Myocyte (in vitro differentiated cells): ENCODE measurements around the gene ZNF608. TPM values are rescaled to one million over a fixed set of nuclear protein-coding genes. Genes with fewer than 3 reads are reported as not detected.

Experiments
- DNase-seq: peaks from one replicate; pipeline ENCODE4 v3.0.0-alpha.2; 2012; ENCODE audit warnings: low read depth
- total RNA-seq: library from RNA; depleted of rRNA; stranded (reverse); fragments of >200 nt; gene quantifications from 2 replicates; pipeline ENCODE4 v1.2.3, GENCODE V29; 2014

Gene ZNF608
- total RNA-seq, 1 donor from 2014 or later, result 41.1 TPM

DNA sequence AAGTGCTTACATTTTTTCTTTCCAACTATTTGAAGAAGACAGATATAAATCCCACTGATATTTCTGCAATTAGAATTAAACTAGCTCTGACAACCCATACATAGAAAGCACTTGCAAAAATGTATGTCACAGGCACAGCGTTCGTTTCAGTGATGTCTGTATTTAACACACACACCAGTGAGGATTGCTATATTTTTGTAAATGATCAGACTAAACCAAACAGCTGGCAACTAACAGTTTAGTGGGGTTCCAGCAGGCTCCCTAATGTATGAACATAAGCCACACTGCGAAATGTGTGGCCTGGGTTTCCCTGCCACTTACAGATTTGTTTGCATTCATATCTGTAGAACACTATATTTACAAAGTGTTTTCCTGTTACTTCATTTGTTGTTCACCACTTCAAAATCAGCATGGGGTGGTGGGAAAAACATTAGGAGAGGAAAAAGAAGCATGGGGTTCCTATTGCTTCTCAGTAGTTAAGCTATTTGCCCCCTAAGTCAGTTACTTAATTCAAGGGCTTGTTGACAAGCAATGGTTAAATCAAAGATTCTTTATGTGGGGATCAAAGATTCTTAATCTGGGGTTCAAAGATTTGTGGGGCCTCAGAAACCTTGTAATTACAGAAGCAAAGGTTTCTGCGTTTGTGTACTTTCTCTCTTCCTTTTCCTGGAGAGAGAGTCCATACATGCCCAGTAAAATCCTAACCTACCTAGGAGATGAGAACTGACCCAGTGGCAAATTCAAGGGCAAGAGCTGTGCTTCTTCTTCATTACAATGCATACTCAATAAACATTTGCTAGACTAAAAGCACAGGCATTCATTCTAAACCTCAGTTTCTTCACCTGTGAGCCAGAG lies 27.1 kb downstream of the ZNF608 start:
- DNase-seq, result no peak

DNA sequence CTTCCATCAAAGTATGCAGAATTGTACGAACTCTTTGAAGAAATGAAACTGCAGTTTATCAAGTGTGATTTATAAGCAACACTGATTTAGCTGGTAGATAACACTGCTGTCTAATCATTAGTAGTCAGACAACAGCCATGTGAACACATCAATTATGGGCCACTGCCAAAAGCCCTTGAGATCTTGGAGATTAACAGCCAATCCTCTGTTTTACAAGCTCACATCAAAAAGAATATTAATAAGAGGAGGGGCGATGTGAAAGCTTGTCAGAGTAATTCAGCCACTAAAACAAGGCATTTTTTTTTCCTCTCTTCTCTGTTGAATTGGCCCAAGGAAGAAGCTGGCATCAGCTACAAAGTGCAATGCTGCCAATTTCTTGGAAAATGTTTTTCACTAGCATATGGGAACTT lies 28.1 kb downstream of the ZNF608 start:
- no peak for DNase-seq

DNA sequence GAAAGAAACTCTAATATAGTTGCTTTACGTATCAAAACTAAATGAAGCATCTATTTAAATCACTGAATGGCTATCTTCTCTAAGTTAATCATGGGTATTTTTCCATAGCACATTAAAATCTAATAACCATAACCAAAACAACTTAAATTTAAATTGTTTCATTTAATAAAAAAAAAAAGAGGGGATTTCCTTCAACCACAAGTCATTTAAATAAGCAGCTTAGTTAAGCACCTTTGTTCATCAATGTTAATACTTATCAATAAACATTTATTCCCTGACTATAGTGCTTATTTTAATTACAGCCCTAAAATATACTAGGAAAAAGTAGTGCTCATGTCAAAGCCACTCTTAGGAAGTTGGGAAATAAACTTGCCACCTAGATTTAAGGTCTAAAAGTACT lies 30.3 kb downstream of the ZNF608 start:
- DNase-seq, result no peak

DNA sequence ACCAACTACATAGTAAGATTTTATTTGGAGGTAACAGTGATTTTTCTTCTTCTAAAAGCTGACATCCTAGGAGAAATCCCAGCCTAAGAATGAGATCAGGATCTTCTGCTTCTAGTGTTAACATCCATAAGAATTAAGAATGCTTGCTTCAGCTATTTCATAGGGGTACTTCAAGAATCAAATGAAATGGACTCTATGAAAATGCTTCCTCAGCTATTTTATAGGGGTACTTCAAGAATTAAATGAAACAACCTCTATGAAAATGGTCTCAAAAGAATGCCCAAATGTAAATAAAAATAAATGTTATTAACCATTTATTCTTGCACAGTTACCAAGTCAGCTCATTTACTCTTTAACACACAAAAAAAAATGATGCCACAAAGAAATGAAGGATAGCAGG lies 31.5 kb downstream of the ZNF608 start:
- DNase-seq, result no peak

DNA sequence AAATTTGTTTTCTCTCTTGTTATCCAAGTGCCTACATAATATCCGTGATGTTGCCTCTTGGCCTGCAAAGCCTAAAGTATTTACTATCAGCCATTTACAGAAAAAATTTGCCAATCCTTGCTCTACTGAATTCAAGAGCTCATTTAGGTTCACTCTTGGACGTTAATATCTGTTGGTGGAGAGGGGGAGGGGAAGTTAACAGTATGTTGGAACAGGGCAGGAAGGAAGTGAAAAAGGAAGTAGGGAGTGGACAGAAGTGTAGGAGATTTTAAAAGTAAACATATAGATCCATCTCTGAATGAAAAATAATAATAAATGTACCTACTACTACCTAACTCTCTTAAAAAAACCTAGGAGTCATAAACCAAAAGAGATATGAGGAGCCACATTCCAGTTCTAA lies 32.8 kb downstream of the ZNF608 start:
- no peak for DNase-seq

DNA sequence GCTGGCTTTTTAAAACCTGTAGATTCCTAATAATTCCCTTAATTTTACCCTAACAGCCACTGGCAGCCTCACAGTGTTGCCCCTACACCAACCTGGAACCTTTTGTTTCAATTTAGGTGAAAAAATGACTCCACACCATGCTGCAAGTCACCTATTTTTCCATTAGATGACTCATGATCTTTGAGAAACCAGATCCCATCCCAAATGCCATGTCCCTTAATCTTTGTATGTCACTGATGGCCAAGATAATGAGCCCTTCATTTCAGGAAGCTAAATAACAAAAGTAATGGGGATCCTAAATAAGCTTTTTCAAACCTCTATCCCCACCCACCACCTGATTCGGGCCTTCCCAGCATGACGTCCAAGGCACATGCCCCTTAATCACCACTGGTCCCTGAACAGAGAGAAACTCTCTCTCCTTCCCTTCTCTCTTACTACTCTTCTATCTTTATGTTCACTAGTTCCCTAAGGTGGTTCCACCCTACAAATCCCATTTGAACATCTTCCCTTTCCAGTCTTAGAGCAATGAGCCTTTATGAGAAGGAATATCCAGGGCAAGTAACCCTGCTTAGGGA lies 33.6 kb downstream of the ZNF608 start:
- DNase-seq, result no peak

DNA sequence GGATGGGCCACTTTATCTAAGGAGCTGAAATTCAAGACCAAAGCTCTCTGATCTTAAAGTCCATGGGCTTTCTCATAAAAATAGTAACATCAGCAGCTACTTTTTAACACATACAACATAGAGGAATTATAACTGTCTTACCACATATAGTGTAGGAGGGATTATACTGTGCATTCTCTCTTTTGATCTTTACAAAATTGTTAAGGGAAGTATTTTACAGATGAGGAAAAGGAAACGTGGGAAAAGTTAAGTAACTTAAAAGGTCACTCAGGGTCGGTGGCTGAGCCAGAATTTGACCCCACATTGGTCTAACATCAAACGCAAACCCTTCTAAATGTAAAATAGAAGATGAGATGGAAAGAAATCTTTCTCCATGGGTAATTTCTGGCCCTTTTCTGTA lies 38.4 kb downstream of the ZNF608 start:
- no peak for DNase-seq

DNA sequence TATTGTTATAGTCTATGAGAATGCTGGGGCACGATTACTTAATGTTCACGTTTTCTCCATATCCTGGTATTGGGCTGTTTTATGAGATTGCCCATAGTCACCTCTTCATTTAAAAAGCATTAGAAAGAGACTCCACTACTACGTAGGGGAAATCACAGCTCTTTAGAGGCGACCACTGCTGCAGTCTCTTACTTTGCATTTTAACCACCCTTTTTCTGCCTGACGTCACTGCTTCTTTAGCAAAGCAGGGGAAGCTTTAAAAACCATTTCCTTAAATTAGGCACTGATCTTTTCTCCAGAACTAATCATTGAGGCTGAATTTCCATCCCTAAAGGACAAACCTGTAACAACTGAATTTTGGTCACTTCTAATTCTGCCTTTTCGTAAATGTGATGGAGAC lies 38.9 kb downstream of the ZNF608 start:
- DNase-seq, result no peak

DNA sequence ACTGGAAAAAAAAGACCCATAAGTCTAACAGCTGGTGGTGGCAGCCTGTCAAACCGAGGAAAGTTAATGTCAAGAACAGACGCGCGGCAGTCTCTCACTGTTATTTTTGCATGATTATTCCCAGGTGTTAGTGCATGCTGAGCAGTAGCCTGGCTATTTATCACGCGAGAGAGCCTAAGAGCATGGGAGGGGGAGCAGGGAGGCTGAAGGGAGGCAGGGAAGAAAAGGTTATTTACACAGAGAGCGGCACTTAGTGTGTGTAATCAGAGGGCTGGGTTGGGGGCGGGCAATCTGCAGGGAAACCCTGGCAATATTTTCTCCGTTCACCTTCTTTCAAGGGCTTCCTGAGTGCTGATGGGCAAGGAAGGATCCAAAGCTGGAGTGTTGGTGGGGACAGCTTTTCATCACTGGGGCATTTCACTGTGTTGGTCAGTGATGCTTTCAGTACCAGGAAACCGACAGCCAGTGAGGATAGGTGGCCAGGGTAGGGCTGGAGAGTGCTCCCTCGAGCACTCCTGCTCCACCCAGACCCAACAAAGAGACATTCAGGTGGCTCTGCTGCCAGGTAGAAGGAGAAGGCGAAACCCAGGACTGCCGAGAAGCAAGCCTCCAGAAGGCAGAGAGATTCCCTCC lies 39.6 kb downstream of the ZNF608 start:
- DNase-seq, result peak; percentile 25

DNA sequence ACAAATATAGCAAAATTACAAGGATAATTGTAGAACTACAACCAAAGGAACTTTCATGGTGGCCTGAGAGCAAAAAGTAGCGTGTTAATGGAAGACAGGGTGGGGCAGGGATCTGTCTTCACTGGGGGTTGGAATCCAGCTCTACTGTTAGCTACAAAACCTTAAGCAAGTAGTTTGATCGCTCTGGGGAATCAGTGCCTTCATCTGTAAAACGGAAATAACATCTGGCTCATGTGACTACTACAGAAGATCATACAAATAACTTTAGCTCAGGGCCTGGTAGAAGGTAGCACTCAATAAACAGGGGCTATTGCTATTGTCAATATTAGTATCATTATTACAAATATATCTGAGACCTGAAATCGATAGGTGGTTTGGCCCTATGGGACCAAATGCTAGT lies 40.4 kb downstream of the ZNF608 start:
- no peak for DNase-seq

DNA sequence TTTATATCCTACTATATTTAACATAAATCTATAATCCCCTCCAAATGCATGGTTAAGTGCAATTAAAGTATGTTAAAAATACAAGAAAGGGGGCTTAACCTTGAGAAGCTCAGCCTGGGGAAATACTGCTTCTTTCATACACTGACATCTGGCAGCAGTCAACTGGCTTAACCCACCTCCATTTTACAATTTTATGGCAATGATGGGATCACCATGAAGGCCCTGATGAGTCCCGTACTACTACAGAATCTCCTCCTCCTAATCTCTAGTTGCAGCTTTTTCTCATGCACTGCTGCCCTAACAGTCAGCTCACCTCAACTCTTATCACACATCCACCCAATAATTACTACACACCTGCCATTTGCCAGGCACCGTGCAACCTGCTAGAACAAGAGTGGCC lies 40.9 kb downstream of the ZNF608 start:
- DNase-seq, result no peak

DNA sequence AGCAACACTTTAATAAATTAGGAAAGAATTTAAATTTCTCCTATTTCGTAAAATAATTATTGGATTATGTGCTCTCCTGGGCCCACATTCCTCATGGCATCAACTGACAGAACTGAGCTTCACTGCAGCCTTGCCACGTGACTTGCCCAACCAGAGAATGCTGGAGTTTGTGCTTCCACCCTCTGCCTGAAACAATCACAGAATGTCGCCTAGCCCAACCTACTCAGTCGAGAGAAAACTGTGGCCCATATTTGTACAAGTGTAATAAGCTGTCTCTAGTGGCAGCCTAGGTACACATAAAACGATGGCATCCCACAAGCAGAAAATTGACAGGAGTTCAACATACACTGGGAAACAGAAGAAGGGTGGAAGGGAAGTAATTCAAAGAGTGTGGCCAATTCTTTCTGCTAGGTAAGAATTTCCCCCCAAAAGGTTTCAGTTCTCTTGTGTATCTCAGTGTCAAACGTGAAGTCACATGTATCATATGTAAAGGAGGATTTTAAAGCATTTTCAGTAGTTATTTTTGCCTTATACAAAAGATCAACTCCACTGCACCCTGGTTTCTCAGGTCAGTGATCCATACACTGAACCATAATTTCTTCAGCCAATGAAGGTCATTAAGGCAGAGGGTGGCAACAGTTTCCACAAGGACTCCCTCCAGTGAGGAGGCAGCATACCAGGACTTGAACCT lies 41.7 kb downstream of the ZNF608 start:
- DNase-seq, result no peak

DNA sequence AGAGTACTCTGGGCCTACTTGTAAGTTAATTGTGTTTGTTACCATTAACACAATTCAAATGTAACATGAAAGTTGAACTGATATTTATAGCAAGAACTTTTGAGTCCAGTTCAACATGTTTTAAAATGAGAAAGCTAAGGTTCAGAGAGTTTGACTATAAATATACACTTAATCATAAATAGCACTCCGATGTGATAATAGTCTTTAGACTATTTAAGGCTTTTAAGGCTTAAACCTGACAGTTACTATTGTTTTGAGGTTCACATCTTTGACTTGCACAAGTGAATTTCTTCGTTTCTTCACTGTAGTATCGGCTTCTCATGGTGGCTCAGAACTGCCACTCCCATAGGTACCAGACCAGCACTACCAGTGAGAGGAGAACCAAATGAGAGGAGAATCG lies 42.4 kb downstream of the ZNF608 start:
- DNase-seq, result no peak

DNA sequence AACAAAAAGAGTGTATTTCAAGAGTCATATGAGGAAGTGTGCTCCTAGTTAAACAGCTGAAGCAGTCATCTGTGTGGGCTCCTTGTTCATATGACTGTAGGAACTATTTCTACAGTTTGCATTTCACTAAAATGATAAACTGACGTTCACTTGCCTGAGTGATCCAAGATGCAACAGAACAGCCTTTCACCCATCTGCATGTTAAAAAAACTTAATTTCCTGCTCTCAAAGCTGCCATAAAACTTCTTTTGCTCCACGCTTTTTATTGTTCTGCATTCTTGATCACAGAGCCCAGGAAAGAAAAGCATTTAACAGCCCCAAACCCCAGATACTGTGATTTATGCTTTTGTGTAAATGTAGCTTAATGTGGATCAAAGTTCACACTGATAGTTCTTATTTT lies 43.9 kb downstream of the ZNF608 start:
- no peak for DNase-seq

DNA sequence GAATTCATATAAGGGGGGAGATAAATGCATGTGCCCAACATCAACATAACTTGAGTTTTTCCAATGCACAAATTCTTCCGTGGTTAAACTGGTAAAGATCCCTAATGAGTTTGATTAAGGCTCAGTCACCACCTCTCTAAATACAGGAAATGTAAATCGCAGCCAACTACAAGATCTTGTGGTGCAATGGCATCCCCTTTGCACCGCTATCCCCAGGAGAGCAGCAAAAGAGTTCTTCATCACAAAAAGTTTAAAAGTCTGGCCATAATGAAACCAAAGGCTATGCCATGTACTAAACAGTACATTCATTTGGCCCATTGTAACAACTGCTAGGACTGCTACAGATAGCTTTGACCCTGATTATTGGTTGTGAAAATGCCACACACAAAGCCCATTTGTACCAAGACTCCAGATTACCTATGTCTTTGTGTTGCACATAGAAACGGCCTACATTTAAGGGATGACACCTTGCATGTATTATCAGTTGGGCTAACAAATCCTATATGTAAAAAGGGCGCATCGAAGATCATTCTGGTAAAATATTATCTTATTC lies 44.5 kb downstream of the ZNF608 start:
- no peak for DNase-seq

DNA sequence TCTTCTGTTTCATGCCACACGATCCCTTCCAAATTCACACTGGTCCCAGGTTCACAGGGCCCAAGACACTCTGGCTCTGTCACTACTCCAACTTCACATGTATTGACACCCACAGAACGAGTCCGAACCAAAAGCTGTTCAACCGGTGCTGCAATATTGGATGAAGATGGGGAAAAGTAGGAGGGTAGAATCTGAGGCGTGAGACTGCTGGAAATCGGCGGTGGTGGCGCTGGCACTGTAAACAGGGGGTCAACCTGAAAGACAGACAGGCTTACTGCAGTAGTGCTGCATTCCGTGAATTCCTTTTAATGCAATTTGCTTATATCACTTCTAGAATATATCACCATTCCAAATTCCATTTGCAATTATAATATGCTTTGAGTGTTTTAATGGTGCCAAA lies 45.4 kb downstream of the ZNF608 start:
- DNase-seq, result no peak

DNA sequence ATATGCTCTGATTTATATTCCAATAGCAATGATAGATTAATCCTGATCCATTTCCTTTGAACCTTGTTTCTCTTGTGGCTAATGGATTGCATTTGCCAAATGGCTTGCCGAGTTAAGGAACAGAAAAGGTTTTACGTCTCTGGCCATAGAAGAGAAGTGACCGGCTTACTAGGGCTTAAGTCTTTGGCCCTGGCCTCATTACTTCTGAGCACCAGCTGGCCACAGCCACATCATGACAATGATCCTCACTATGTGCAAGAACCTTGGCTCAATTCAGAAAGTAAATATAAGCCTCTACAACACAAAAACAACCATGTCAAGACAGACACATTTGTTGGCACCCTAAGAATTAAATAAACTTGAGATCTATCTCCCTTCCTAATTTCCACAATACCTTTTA lies 46.1 kb downstream of the ZNF608 start:
- no peak for DNase-seq

DNA sequence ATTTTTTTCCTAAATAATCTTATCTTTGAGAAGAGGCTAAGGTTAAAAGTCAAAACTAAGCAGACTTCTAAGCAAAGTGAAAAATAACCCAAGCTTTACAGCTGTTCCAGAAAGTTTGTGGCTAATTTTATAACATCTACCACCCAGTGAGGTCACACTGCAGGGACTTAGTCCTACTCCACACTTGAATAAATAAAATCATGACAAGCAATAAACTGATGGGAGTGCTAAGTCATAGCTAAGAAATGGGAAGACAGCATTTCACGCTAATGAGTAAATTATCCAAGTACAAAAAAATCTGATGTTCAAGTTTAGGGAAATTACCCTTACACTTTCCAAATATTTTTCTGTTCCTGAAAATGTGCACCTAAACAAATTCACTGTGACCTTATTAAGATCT lies 47.7 kb downstream of the ZNF608 start:
- peak; percentile 73 for DNase-seq

DNA sequence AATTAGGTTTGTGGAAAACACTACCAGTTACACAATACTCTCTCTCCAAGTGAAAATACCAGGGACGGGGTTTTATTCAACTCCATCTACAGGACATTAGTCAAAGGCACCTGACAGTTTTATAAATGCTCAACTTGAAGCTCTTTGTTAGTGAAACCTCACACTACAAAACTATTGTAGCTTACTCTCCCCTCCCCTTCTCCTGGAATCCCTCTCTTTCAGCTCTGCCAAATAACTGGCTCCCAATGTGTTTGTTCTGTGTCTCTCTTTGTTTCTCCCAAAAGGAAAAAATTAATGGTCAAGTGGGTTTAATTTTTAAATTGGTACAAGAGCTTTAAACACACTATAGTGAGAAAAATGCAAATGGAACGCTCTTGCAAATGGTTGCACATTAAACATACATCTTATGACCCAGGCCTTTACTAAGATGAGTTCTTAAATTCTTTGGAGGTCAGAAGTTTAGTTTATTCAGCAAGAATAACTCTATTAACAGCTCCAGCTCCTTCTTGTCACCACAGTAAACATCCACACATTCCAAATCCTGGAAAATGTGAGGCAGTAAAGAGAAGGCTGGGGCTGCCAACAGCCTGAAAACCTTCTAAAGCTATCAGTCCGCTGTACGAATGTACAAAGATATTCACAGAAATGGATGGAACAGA lies 48.4 kb downstream of the ZNF608 start:
- peak; percentile 37 for DNase-seq

DNA sequence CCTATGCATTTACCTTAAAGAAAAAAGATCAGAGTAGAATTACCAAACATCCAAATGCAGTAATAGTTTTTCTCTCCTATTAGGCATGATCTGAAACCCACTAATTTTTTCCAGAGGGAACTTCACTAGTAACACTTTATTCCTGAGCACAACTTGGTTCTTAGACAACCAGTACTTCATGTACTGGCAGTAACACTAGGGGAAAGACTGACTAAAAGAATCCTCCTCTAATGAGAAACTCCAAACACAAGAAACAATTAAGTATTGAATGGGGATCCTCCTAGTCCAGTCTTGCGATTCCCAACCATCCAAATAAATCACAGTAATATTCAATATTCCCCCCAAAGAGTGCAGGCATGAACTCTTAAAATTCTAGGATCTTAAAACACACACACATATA lies 48.9 kb downstream of the ZNF608 start:
- DNase-seq, result no peak

DNA sequence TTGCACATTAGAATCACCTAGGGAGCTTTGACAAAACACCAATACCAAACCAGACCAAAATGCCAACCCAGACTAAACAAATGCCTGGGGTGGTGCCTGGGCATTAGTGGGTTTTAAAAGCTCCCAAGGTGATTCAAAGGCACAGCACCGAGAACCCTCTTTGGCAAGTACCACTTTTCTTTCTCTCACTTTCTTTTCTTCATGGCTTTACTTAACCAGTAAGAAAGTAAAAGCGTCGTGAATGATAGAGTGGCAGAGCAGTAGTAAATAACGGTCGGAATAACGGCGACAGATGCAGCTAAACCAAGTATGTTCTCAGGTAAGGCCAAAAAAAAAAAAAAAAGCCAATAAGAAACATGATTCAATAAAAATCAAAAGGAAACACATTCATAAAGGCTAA lies 49.5 kb downstream of the ZNF608 start:
- DNase-seq, result no peak
